ENCODE results near the gene RPUSD3. TPM values are rescaled to one million over a fixed set of nuclear protein-coding genes. Genes with fewer than 3 reads are reported as not detected.

RPUSD3 gene
- polyA plus RNA-seq, 1 donor, result 31.8 TPM

GRCh38 chr3:9837701-9838582, 5.9 kb downstream of the RPUSD3 start:
- no peaks in the 10 kb centered on the region for H3K9me3 ChIP-seq (ENCODE audit: control insufficient read depth, low read depth, low read length)
- no peak for DNase-seq
- peaks cover 70% of the 10 kb centered on the region for H3K36me3 ChIP-seq (ENCODE audit: control insufficient read depth, insufficient read depth, low read length)
- peaks cover 4% of the 10 kb centered on the region for H3K4me1 ChIP-seq (ENCODE audit: control insufficient read depth, insufficient read depth, low read length)
- H3K4me3 ChIP-seq (ENCODE audit: low read length), result no peak overlapping the region
- no peak overlapping the region for H3K27ac ChIP-seq (ENCODE audit: low read length)
- no peaks in the 10 kb centered on the region for H3K27me3 ChIP-seq (ENCODE audit: control insufficient read depth, insufficient read depth, low read length)
- WGBS (ENCODE audit: insufficient coverage, low lambda C conversion rate), result no CpG with 5 or more reads among the region's 12 CpGs

- DNase-seq, result no peak
- H3K27me3 ChIP-seq (ENCODE audit: control insufficient read depth, insufficient read depth, low read length), result no peaks in the 10 kb centered on the region
- H3K4me1 ChIP-seq (ENCODE audit: control insufficient read depth, insufficient read depth, low read length), result no peaks in the 10 kb centered on the region
- WGBS (ENCODE audit: insufficient coverage, low lambda C conversion rate), result no CpG with 5 or more reads among the region's 18 CpGs
- peaks cover 59% of the 10 kb centered on the region for H3K36me3 ChIP-seq (ENCODE audit: control insufficient read depth, insufficient read depth, low read length)
- no peaks in the 10 kb centered on the region for H3K9me3 ChIP-seq (ENCODE audit: control insufficient read depth, low read depth, low read length)
- no peak overlapping the region for H3K4me3 ChIP-seq (ENCODE audit: low read length)
- no peak overlapping the region for H3K27ac ChIP-seq (ENCODE audit: low read length)
These were observed 9.1 kb downstream of the RPUSD3 start for GRCh38 chr3:9834520-9835380.

GRCh38 chr3:9833078-9833477, 10.7 kb downstream of the RPUSD3 start:
- Histone ChIP-seq H3K9me3 (ENCODE audit: control insufficient read depth, low read depth, low read length) (no peaks in the 10 kb centered on the region), H3K27ac (ENCODE audit: low read length) (no peak overlapping the region), H3K4me3 (ENCODE audit: low read length) (no peak overlapping the region), H3K4me1 (ENCODE audit: control insufficient read depth, insufficient read depth, low read length) (no peaks in the 10 kb centered on the region), H3K27me3 (ENCODE audit: control insufficient read depth, insufficient read depth, low read length) (no peaks in the 10 kb centered on the region), H3K36me3 (ENCODE audit: control insufficient read depth, insufficient read depth, low read length) (peaks cover 57% of the 10 kb centered on the region)
- DNase-seq, result no peak
- WGBS (ENCODE audit: insufficient coverage, low lambda C conversion rate), result no CpG with 5 or more reads among the region's 9 CpGs

GRCh38 chr3:9831253-9831652, 12.6 kb downstream of the RPUSD3 start:
- no peak overlapping the region for H3K27ac ChIP-seq (ENCODE audit: low read length)
- no CpG with 5 or more reads among the region's 3 CpGs for WGBS (ENCODE audit: insufficient coverage, low lambda C conversion rate)
- no peaks in the 10 kb centered on the region for H3K9me3 ChIP-seq (ENCODE audit: control insufficient read depth, low read depth, low read length)
- no peak overlapping the region for H3K4me3 ChIP-seq (ENCODE audit: low read length)
- no peaks in the 10 kb centered on the region for H3K27me3 ChIP-seq (ENCODE audit: control insufficient read depth, insufficient read depth, low read length)
- DNase-seq, result no peak
- H3K36me3 ChIP-seq (ENCODE audit: control insufficient read depth, insufficient read depth, low read length), result peaks cover 61% of the 10 kb centered on the region
- no peaks in the 10 kb centered on the region for H3K4me1 ChIP-seq (ENCODE audit: control insufficient read depth, insufficient read depth, low read length)

- Histone ChIP-seq H3K4me3 (ENCODE audit: low read length) (no peak overlapping the region), H3K27ac (ENCODE audit: low read length) (no peak overlapping the region), H3K9me3 (ENCODE audit: control insufficient read depth, low read depth, low read length) (no peaks in the 10 kb centered on the region), H3K36me3 (ENCODE audit: control insufficient read depth, insufficient read depth, low read length) (peaks cover 40% of the 10 kb centered on the region), H3K27me3 (ENCODE audit: control insufficient read depth, insufficient read depth, low read length) (no peaks in the 10 kb centered on the region), H3K4me1 (ENCODE audit: control insufficient read depth, insufficient read depth, low read length) (no peaks in the 10 kb centered on the region)
- DNase-seq, result no peak
- WGBS (ENCODE audit: insufficient coverage, low lambda C conversion rate), result no CpG with 5 or more reads among the region's 17 CpGs
These were observed 14.7 kb downstream of the RPUSD3 start for GRCh38 chr3:9828801-9829755.

GRCh38 chr3:9826815-9827573, 16.8 kb downstream of the RPUSD3 start:
- DNase-seq, result no peak
- no peak overlapping the region for H3K4me3 ChIP-seq (ENCODE audit: low read length)
- no peak overlapping the region for H3K27ac ChIP-seq (ENCODE audit: low read length)
- H3K9me3 ChIP-seq (ENCODE audit: control insufficient read depth, low read depth, low read length), result no peaks in the 10 kb centered on the region
- WGBS (ENCODE audit: insufficient coverage, low lambda C conversion rate), result no CpG with 5 or more reads among the region's 20 CpGs
- H3K36me3 ChIP-seq (ENCODE audit: control insufficient read depth, insufficient read depth, low read length), result peaks cover 24% of the 10 kb centered on the region
- no peaks in the 10 kb centered on the region for H3K27me3 ChIP-seq (ENCODE audit: control insufficient read depth, insufficient read depth, low read length)
- no peaks in the 10 kb centered on the region for H3K4me1 ChIP-seq (ENCODE audit: control insufficient read depth, insufficient read depth, low read length)

- Histone ChIP-seq H3K27me3 (ENCODE audit: control insufficient read depth, insufficient read depth, low read length) (no peaks in the 10 kb centered on the region), H3K4me3 (ENCODE audit: low read length) (no peak overlapping the region), H3K9me3 (ENCODE audit: control insufficient read depth, low read depth, low read length) (no peaks in the 10 kb centered on the region), H3K4me1 (ENCODE audit: control insufficient read depth, insufficient read depth, low read length) (no peaks in the 10 kb centered on the region), H3K27ac (ENCODE audit: low read length) (no peak overlapping the region), H3K36me3 (ENCODE audit: control insufficient read depth, insufficient read depth, low read length) (peaks cover 25% of the 10 kb centered on the region)
- no CpG with 5 or more reads among the region's 14 CpGs for WGBS (ENCODE audit: insufficient coverage, low lambda C conversion rate)
- peak in 1 of 2 donors; percentile 25 for DNase-seq
These were observed 18.3 kb downstream of the RPUSD3 start for GRCh38 chr3:9825451-9826040.

GRCh38 chr3:9820946-9821345, 22.9 kb downstream of the RPUSD3 start:
- Histone ChIP-seq H3K9me3 (ENCODE audit: control insufficient read depth, low read depth, low read length) (no peaks in the 10 kb centered on the region), H3K4me3 (ENCODE audit: low read length) (no peak overlapping the region), H3K27me3 (ENCODE audit: control insufficient read depth, insufficient read depth, low read length) (no peaks in the 10 kb centered on the region), H3K36me3 (ENCODE audit: control insufficient read depth, insufficient read depth, low read length) (peaks cover 10% of the 10 kb centered on the region), H3K27ac (ENCODE audit: low read length) (no peak overlapping the region), H3K4me1 (ENCODE audit: control insufficient read depth, insufficient read depth, low read length) (no peaks in the 10 kb centered on the region)
- DNase-seq, result no peak
- no CpG with 5 or more reads among the region's 2 CpGs for WGBS (ENCODE audit: insufficient coverage, low lambda C conversion rate)

- Histone ChIP-seq H3K36me3 (ENCODE audit: control insufficient read depth, insufficient read depth, low read length) (peaks cover 13% of the 10 kb centered on the region), H3K27ac (ENCODE audit: low read length) (no peak overlapping the region), H3K4me3 (ENCODE audit: low read length) (no peak overlapping the region), H3K4me1 (ENCODE audit: control insufficient read depth, insufficient read depth, low read length) (no peaks in the 10 kb centered on the region), H3K27me3 (ENCODE audit: control insufficient read depth, insufficient read depth, low read length) (no peaks in the 10 kb centered on the region), H3K9me3 (ENCODE audit: control insufficient read depth, low read depth, low read length) (no peaks in the 10 kb centered on the region)
- WGBS (ENCODE audit: insufficient coverage, low lambda C conversion rate), result no CpG with 5 or more reads among the region's 12 CpGs
- DNase-seq, result no peak
These were observed 23.3 kb downstream of the RPUSD3 start for GRCh38 chr3:9820543-9820942.

Measured in large intestine (tissue), 3 donors.